ENCODE measurements around the gene GOLGA6L25.
"Not testable (repeated sequence)": the region's sequence is repeated elsewhere in the genome, so short reads cannot be mapped to it uniquely, and the experiment has no call there.

GOLGA6L25 gene

GRCh38 chr15:28553268-28553667 lies at the start of gene GOLGA6L25:
Gene GOLGA6L25, plus strand, starts transcription at chr15:28553568. Its CDS starts 61 bp downstream, at chr15:28553629.
- not testable (repeated sequence) for DNase-seq (ENCODE audit: low read depth in 2 of 2)

GRCh38 chr15:28508217-28508889 lies 45.0 kb upstream of the GOLGA6L25 start:
- DNase-seq (ENCODE audit: low read depth in 2 of 2) = not testable (repeated sequence)

GRCh38 chr15:28514128-28514527 lies 39.2 kb upstream of the GOLGA6L25 start:
- not testable (repeated sequence) for DNase-seq (ENCODE audit: low read depth in 2 of 2)

- not testable (repeated sequence) for DNase-seq (ENCODE audit: low read depth in 2 of 2)
These were observed 38.2 kb upstream of the GOLGA6L25 start for GRCh38 chr15:28515208-28515607.

GRCh38 chr15:28532954-28533353 lies 20.4 kb upstream of the GOLGA6L25 start, which contains the start of gene GOLGA8G:
Gene GOLGA8G, minus strand, starts transcription at chr15:28532971. Its CDS starts 62 bp downstream, at chr15:28532909.
- not testable (repeated sequence) for DNase-seq (ENCODE audit: low read depth in 2 of 2)

- not testable (repeated sequence) for DNase-seq (ENCODE audit: low read depth in 2 of 2)
These were observed 20.0 kb downstream of the GOLGA6L25 start for GRCh38 chr15:28573351-28573750.

- not testable (repeated sequence) for DNase-seq (ENCODE audit: low read depth in 2 of 2)
These were observed 35.7 kb downstream of the GOLGA6L25 start for GRCh38 chr15:28588977-28589606.

GRCh38 chr15:28589769-28590168 lies 36.4 kb downstream of the GOLGA6L25 start:
- not testable (repeated sequence) for DNase-seq (ENCODE audit: low read depth in 2 of 2)

- not testable (repeated sequence) for DNase-seq (ENCODE audit: low read depth in 2 of 2)
These were observed 39.0 kb downstream of the GOLGA6L25 start for GRCh38 chr15:28592395-28592794.

GRCh38 chr15:28593424-28594129 lies 40.2 kb downstream of the GOLGA6L25 start:
- DNase-seq (ENCODE audit: low read depth in 2 of 2) = not testable (repeated sequence)

- DNase-seq (ENCODE audit: low read depth in 2 of 2) = not testable (repeated sequence)
These were observed 44.1 kb downstream of the GOLGA6L25 start for GRCh38 chr15:28597471-28597870.

GRCh38 chr15:28598209-28598608 lies 44.8 kb downstream of the GOLGA6L25 start:
- DNase-seq (ENCODE audit: low read depth in 2 of 2) = not testable (repeated sequence)

- not testable (repeated sequence) for DNase-seq (ENCODE audit: low read depth in 2 of 2)
These were observed 48.8 kb downstream of the GOLGA6L25 start for GRCh38 chr15:28602152-28602551.

Data from stimulated activated CD4-positive, alpha-beta T cell treated with anti-CD3 and anti-CD28 coated beads, Interleukin-15, amount 100 ng/mL, for 48 hours (primary cell).